HepG2 (cell line): ENCODE measurements around the gene LPAR1.

Experiments used
- AHR ChIP-seq: IDR thresholded peaks from 2 replicates; pipeline ENCODE4 v1.6.1; 2018; ENCODE audit warnings: missing genetic modification reagents, missing compliant biosample characterization
- ARID5B ChIP-seq: IDR thresholded peaks from 2 replicates; pipeline ENCODE4 v1.4.0; 2020; ENCODE audit warnings: mild to moderate bottlenecking, missing genetic modification reagents
- GATAD1 ChIP-seq: IDR thresholded peaks from 2 replicates; pipeline ENCODE4 v1.6.1; 2016; ENCODE audit warnings: missing genetic modification reagents, missing compliant biosample characterization
- KDM1A ChIP-seq: IDR thresholded peaks from 2 replicates; pipeline ENCODE4 v1.6.1; 2016; ENCODE audit warnings: missing compliant biosample characterization
- POLR2A ChIP-seq, 2 experiments: IDR thresholded peaks; 2 replicates each; pipeline ENCODE4 v1.6.1; 2011; ENCODE audit warnings: low read depth in 2 of 2, low read length in 2 of 2, mild to moderate bottlenecking in 1 of 2, moderate library complexity in 1 of 2; ENCODE audit not compliant: insufficient read depth in 1 of 2
- PRDM10 ChIP-seq: sonication (generic); formaldehyde crosslinking; IDR thresholded peaks from 2 replicates; pipeline ENCODE4 v1.4.0; 2020; ENCODE audit warnings: low read depth, missing genetic modification reagents
- SMARCE1 ChIP-seq: fragments of 450-650 bp; IDR thresholded peaks from 2 replicates; pipeline ENCODE4 v1.6.1; 2017; ENCODE audit warnings: borderline replicate concordance

GRCh38 chr9:110971234-110971633 lies 67.0 kb downstream of the LPAR1 start:
- TF ChIP-seq GATAD1 (CRISPR knock-in tag), result no peak
- TF ChIP-seq KDM1A, result no peak
- TF ChIP-seq AHR, result no peak
- TF ChIP-seq ARID5B (CRISPR knock-in tag), result no peak
- TF ChIP-seq SMARCE1, result no peak
- TF ChIP-seq POLR2A (IDR thresholded peaks at IDR 0.05; ENCODE audit: insufficient read depth in 1 of 2, low read depth in 2 of 2, low read length in 2 of 2), result no peak
- no peak for TF ChIP-seq PRDM10 (CRISPR knock-in tag)
